Loucy (cell line): ENCODE data around the gene CSRP1.

Experiments used
- EZH2phosphoT487 ChIP-seq: fragments of 200-600 bp; IDR thresholded peaks from 2 replicates; pipeline ENCODE4 v1.6.1; 2018; ENCODE audit warnings: antibody characterized with exemption, mild to moderate bottlenecking, moderate library complexity, borderline replicate concordance
- TF ChIP-seq, protein P1 (sequence below): fragments of 200-600 bp; sonication (generic); conservative IDR thresholded peaks from 2 replicates; pipeline ENCODE4 v1.5.1; 2014; ENCODE audit warnings: mild to moderate bottlenecking, antibody characterized with exemption, low read length

DNA sequence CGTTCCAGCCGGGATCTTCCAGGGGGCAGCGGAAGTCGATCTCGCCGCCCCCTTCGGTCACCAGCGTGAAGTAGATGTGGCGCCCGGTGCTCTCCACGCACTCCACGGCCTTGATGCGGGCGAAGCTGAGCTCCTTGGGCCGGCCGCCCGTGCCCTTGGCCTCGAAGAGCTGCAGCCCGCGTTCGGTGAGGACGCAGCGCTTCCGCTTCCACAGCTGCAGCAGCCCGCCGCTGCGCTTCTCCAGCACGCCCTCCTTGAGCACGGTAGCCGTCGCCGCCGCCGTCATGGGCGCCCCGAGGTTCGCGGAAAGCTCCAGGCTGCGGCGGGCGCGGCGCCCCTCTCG, 38.5 kb downstream of the CSRP1 start:
- TF ChIP-seq, protein P1, sequence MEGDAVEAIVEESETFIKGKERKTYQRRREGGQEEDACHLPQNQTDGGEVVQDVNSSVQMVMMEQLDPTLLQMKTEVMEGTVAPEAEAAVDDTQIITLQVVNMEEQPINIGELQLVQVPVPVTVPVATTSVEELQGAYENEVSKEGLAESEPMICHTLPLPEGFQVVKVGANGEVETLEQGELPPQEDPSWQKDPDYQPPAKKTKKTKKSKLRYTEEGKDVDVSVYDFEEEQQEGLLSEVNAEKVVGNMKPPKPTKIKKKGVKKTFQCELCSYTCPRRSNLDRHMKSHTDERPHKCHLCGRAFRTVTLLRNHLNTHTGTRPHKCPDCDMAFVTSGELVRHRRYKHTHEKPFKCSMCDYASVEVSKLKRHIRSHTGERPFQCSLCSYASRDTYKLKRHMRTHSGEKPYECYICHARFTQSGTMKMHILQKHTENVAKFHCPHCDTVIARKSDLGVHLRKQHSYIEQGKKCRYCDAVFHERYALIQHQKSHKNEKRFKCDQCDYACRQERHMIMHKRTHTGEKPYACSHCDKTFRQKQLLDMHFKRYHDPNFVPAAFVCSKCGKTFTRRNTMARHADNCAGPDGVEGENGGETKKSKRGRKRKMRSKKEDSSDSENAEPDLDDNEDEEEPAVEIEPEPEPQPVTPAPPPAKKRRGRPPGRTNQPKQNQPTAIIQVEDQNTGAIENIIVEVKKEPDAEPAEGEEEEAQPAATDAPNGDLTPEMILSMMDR: no peak
- TF ChIP-seq EZH2phosphoT487: no peak
